ENCODE results near the gene CACHD1.

The CACHD1 gene

GRCh38 chr1:64536836-64537490, 67.0 kb downstream of the CACHD1 start:
- no peaks in the 10 kb centered on the region for H3K79me2 ChIP-seq (ENCODE audit: insufficient read depth, low read length)
- no peak overlapping the region for H3K4me3 ChIP-seq (ENCODE audit: insufficient read depth, low read length, poor library complexity, severe bottlenecking)
- no peaks in the 10 kb centered on the region for H3F3A ChIP-seq (ENCODE audit: insufficient read depth)
- no peaks in the 10 kb centered on the region for H3K9me3 ChIP-seq (ENCODE audit: insufficient read depth, low read length)
- H4K20me1 ChIP-seq (ENCODE audit: low read depth, low read length): no peaks in the 10 kb centered on the region
- TF ChIP-seq CTCF (IDR thresholded peaks at IDR 0.05; ENCODE audit: insufficient read depth, low read length, poor library complexity, severe bottlenecking) (no peak), EZH2phosphoT487 (conservative IDR thresholded peaks at IDR 0.05; ENCODE audit: low read length) (no peak)
- no peak overlapping the region for H3K9ac ChIP-seq (ENCODE audit: low read length)
- H3K27me3 ChIP-seq (ENCODE audit: low read length): no peaks in the 10 kb centered on the region
- no peak overlapping the region for H2AFZ ChIP-seq (ENCODE audit: low read depth, low read length, severe bottlenecking)
- no peaks in the 10 kb centered on the region for H3K9me2 ChIP-seq (replicated peaks; ENCODE audit: insufficient read depth, low read length)
- H3K4me2 ChIP-seq (ENCODE audit: low read depth, low read length, poor library complexity, severe bottlenecking): no peak overlapping the region
- no peaks in the 10 kb centered on the region for H3K36me3 ChIP-seq (ENCODE audit: low read length)
- H3K27ac ChIP-seq (ENCODE audit: low read depth, low read length): no peak overlapping the region

DNA sequence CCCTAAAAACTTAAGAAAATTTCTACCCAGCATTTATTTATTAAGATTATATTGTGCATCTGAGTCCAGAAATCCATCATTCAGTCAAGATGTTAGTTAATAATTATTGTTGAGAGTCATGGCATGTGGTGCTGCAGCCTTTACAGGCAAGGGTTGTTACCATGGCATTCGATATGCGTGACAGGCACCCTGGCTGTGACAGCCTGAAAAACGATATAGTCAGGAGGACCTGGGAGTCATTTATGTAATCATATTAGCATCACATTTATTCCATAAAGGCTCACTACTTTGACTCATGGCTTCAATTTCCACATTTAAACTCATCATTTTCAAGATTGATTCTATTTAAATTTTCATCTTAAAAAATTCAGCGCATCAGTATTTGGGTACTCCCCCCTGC, 68.0 kb downstream of the CACHD1 start:
- Histone ChIP-seq H3K79me2 (ENCODE audit: insufficient read depth, low read length) (no peaks in the 10 kb centered on the region), H3K9me2 (replicated peaks; ENCODE audit: insufficient read depth, low read length) (no peaks in the 10 kb centered on the region), H3K9ac (ENCODE audit: low read length) (no peak overlapping the region), H3K4me3 (ENCODE audit: insufficient read depth, low read length, poor library complexity, severe bottlenecking) (no peak overlapping the region), H2AFZ (ENCODE audit: low read depth, low read length, severe bottlenecking) (no peak overlapping the region), H3K27me3 (ENCODE audit: low read length) (no peaks in the 10 kb centered on the region), H3F3A (ENCODE audit: insufficient read depth) (no peaks in the 10 kb centered on the region), H4K20me1 (ENCODE audit: low read depth, low read length) (no peaks in the 10 kb centered on the region), H3K9me3 (ENCODE audit: insufficient read depth, low read length) (no peaks in the 10 kb centered on the region), H3K36me3 (ENCODE audit: low read length) (no peaks in the 10 kb centered on the region), H3K27ac (ENCODE audit: low read depth, low read length) (no peak overlapping the region), H3K4me2 (ENCODE audit: low read depth, low read length, poor library complexity, severe bottlenecking) (no peak overlapping the region)
- no peak for TF ChIP-seq EZH2phosphoT487 (conservative IDR thresholded peaks at IDR 0.05; ENCODE audit: low read length)

GRCh38 chr1:64538389-64538788, 68.5 kb downstream of the CACHD1 start:
- Histone ChIP-seq H4K20me1 (ENCODE audit: low read depth, low read length) (no peaks in the 10 kb centered on the region), H3F3A (ENCODE audit: insufficient read depth) (no peaks in the 10 kb centered on the region), H3K9me2 (replicated peaks; ENCODE audit: insufficient read depth, low read length) (no peaks in the 10 kb centered on the region), H3K4me3 (ENCODE audit: insufficient read depth, low read length, poor library complexity, severe bottlenecking) (no peak overlapping the region), H3K36me3 (ENCODE audit: low read length) (no peaks in the 10 kb centered on the region), H3K9me3 (ENCODE audit: insufficient read depth, low read length) (no peaks in the 10 kb centered on the region), H3K79me2 (ENCODE audit: insufficient read depth, low read length) (no peaks in the 10 kb centered on the region), H2AFZ (ENCODE audit: low read depth, low read length, severe bottlenecking) (no peak overlapping the region), H3K27me3 (ENCODE audit: low read length) (no peaks in the 10 kb centered on the region), H3K9ac (ENCODE audit: low read length) (no peak overlapping the region), H3K4me2 (ENCODE audit: low read depth, low read length, poor library complexity, severe bottlenecking) (no peak overlapping the region), H3K27ac (ENCODE audit: low read depth, low read length) (no peak overlapping the region)
- no peak for TF ChIP-seq CTCF (IDR thresholded peaks at IDR 0.05; ENCODE audit: insufficient read depth, low read length, poor library complexity, severe bottlenecking)
- no peak for TF ChIP-seq EZH2phosphoT487 (conservative IDR thresholded peaks at IDR 0.05; ENCODE audit: low read length)

DNA sequence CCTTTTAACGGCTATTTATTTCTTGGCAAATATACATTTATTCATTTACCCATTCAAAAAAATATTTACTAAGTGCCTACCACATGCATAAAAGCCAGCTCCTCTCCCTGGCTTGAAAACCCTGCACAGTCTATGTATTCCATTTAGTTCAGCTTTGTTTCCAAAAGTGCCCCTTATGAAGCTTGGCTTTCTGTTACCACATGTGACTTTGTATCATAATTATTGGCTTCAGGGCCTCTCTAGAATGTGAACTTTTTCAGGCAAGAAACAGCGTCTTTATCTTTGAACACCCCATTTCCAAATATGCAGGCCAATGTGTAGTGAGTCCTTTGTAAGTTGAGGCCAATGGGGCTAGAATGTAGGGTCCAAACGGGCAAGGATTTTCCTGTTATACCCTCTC, 69.4 kb downstream of the CACHD1 start:
- Histone ChIP-seq H3F3A (ENCODE audit: insufficient read depth) (no peaks in the 10 kb centered on the region), H3K9me3 (ENCODE audit: insufficient read depth, low read length) (no peaks in the 10 kb centered on the region), H3K4me3 (ENCODE audit: insufficient read depth, low read length, poor library complexity, severe bottlenecking) (no peak overlapping the region), H3K36me3 (ENCODE audit: low read length) (no peaks in the 10 kb centered on the region), H4K20me1 (ENCODE audit: low read depth, low read length) (no peaks in the 10 kb centered on the region), H3K4me2 (ENCODE audit: low read depth, low read length, poor library complexity, severe bottlenecking) (no peak overlapping the region), H3K27ac (ENCODE audit: low read depth, low read length) (no peak overlapping the region), H2AFZ (ENCODE audit: low read depth, low read length, severe bottlenecking) (no peak overlapping the region), H3K9me2 (replicated peaks; ENCODE audit: insufficient read depth, low read length) (no peaks in the 10 kb centered on the region), H3K79me2 (ENCODE audit: insufficient read depth, low read length) (no peaks in the 10 kb centered on the region), H3K27me3 (ENCODE audit: low read length) (no peaks in the 10 kb centered on the region), H3K9ac (ENCODE audit: low read length) (no peak overlapping the region)
- no peak for TF ChIP-seq EZH2phosphoT487 (conservative IDR thresholded peaks at IDR 0.05; ENCODE audit: low read length)
- no peak for TF ChIP-seq CTCF (IDR thresholded peaks at IDR 0.05; ENCODE audit: insufficient read depth, low read length, poor library complexity, severe bottlenecking)

Measured in SU-DHL-6 (cell line).